ENCODE measurements around the gene WNT3.
"Not testable (repeated sequence)": the region's sequence is repeated elsewhere in the genome, so short reads cannot be mapped to it uniquely, and the experiment has no call there.

Gene WNT3

GRCh38 chr17:46768896-46769295, 49.6 kb downstream of the WNT3 start:
- DNase-seq (ENCODE audit: low read depth in 2 of 3, low spot score in 1 of 3): not testable (repeated sequence)

GRCh38 chr17:46768540-46768870, 50.0 kb downstream of the WNT3 start:
- DNase-seq (ENCODE audit: low read depth in 2 of 3, low spot score in 1 of 3): no peak

GRCh38 chr17:46766493-46767491, 51.7 kb downstream of the WNT3 start:
- no peak for DNase-seq (ENCODE audit: low read depth in 2 of 3, low spot score in 1 of 3)

- no peak for DNase-seq (ENCODE audit: low read depth in 2 of 3, low spot score in 1 of 3)
These were observed 53.0 kb downstream of the WNT3 start for GRCh38 chr17:46765453-46765852.

GRCh38 chr17:46764709-46765401, 53.6 kb downstream of the WNT3 start:
- DNase-seq (ENCODE audit: low read depth in 2 of 3, low spot score in 1 of 3): no peak

GRCh38 chr17:46764000-46764708, 54.3 kb downstream of the WNT3 start:
- no peak for DNase-seq (ENCODE audit: low read depth in 2 of 3, low spot score in 1 of 3)

- DNase-seq (ENCODE audit: low read depth in 2 of 3, low spot score in 1 of 3): no peak
These were observed 55.1 kb downstream of the WNT3 start for GRCh38 chr17:46763416-46763815.

GRCh38 chr17:46759141-46759540, 59.4 kb downstream of the WNT3 start:
- DNase-seq (ENCODE audit: low read depth in 2 of 3, low spot score in 1 of 3): no peak

GRCh38 chr17:46758614-46759013, 59.9 kb downstream of the WNT3 start:
- DNase-seq (ENCODE audit: low read depth in 2 of 3, low spot score in 1 of 3): no peak

GRCh38 chr17:46757588-46757987, 60.9 kb downstream of the WNT3 start:
- DNase-seq (ENCODE audit: low read depth in 2 of 3, low spot score in 1 of 3): not testable (repeated sequence)

- no peak for DNase-seq (ENCODE audit: low read depth in 2 of 3, low spot score in 1 of 3)
These were observed 61.6 kb downstream of the WNT3 start for GRCh38 chr17:46756861-46757260.

- no peak for DNase-seq (ENCODE audit: low read depth in 2 of 3, low spot score in 1 of 3)
These were observed 62.3 kb downstream of the WNT3 start for GRCh38 chr17:46756081-46756735.

GRCh38 chr17:46753776-46754175, 64.7 kb downstream of the WNT3 start:
- DNase-seq (ENCODE audit: low read depth in 2 of 3, low spot score in 1 of 3): no peak

GRCh38 chr17:46751425-46751824, 67.1 kb downstream of the WNT3 start:
- DNase-seq (ENCODE audit: low read depth in 2 of 3, low spot score in 1 of 3): no peak

GRCh38 chr17:46745376-46745775, 73.1 kb downstream of the WNT3 start:
- DNase-seq (ENCODE audit: low read depth in 2 of 3, low spot score in 1 of 3): no peak

- DNase-seq (ENCODE audit: low read depth in 2 of 3, low spot score in 1 of 3): no peak
These were observed 74.1 kb downstream of the WNT3 start for GRCh38 chr17:46744441-46744840.

GRCh38 chr17:46742565-46743270, 75.8 kb downstream of the WNT3 start:
- DNase-seq (ENCODE audit: low read depth in 2 of 3, low spot score in 1 of 3): peak in 1 of 3 donors; percentile 0

- no peak for DNase-seq (ENCODE audit: low read depth in 2 of 3, low spot score in 1 of 3)
These were observed 77.3 kb downstream of the WNT3 start for GRCh38 chr17:46741122-46741730.

GRCh38 chr17:46739982-46740381, 78.5 kb downstream of the WNT3 start:
- no peak for DNase-seq (ENCODE audit: low read depth in 2 of 3, low spot score in 1 of 3)

GRCh38 chr17:46738544-46738943, 79.9 kb downstream of the WNT3 start:
- no peak for DNase-seq (ENCODE audit: low read depth in 2 of 3, low spot score in 1 of 3)
